HepG2 (cell line): ENCODE measurements around the gene SCN4B. TPM values are rescaled to one million over a fixed set of nuclear protein-coding genes. Genes with fewer than 3 reads are reported as not detected.

Source experiments
- CREBL2 ChIP-seq: sonication (generic); formaldehyde crosslinking; IDR thresholded peaks from 2 replicates; pipeline ENCODE4 v1.8.1; 2023; ENCODE audit warnings: missing genetic modification reagents, mild to moderate bottlenecking, borderline replicate concordance
- MED1 ChIP-seq: sonication (generic); formaldehyde crosslinking; IDR thresholded peaks from 2 replicates; pipeline ENCODE4 v1.4.0; 2020; ENCODE audit warnings: missing genetic modification reagents
- MYPOP ChIP-seq: sonication (generic); formaldehyde crosslinking; IDR thresholded peaks from 2 replicates; pipeline ENCODE4 v1.8.1; 2023; ENCODE audit warnings: mild to moderate bottlenecking, moderate library complexity, missing genetic modification reagents
- NFIB ChIP-seq: sonication (generic); formaldehyde crosslinking; IDR thresholded peaks from 2 replicates; pipeline ENCODE4 v1.9.0; 2021; ENCODE audit warnings: missing genetic modification reagents, mild to moderate bottlenecking, borderline replicate concordance
- PCBP1 ChIP-seq: fragments of 200-400 bp; formaldehyde crosslinking; IDR thresholded peaks from 2 replicates; pipeline ENCODE4 v1.6.1; 2017; ENCODE audit warnings: mild to moderate bottlenecking, low read depth, low read length, borderline replicate concordance
- TFAP4 ChIP-seq: sonication (generic); IDR thresholded peaks from 2 replicates; pipeline ENCODE4 v1.6.1; 2016; ENCODE audit warnings: low read depth, borderline replicate concordance
- TFDP1 ChIP-seq: IDR thresholded peaks from 2 replicates; pipeline ENCODE4 v1.6.1; 2016; ENCODE audit warnings: missing compliant biosample characterization, missing genetic modification reagents, borderline replicate concordance
- USF2 ChIP-seq, 2 experiments: sonication (generic) in 1 of 2; formaldehyde crosslinking in 1 of 2; IDR thresholded peaks; 2 replicates each; pipeline versions ENCODE4 v1.5.1 to v1.6.1; 2011 to 2020; ENCODE audit warnings: borderline replicate concordance in 1 of 2, low read depth in 1 of 2, low read length in 1 of 2, mild to moderate bottlenecking in 1 of 2, missing genetic modification reagents in 1 of 2, moderate library complexity in 1 of 2
- ZNF142 ChIP-seq: sonication (generic); formaldehyde crosslinking; IDR thresholded peaks from 2 replicates; pipeline ENCODE4 v1.4.0; 2020; ENCODE audit warnings: missing genetic modification reagents
- ZNF614 ChIP-seq: IDR thresholded peaks from 2 replicates; pipeline ENCODE4 v1.6.1; 2018; ENCODE audit warnings: missing biosample characterization, missing genetic modification reagents, inconsistent platforms, borderline replicate concordance
- ZNF800 ChIP-seq: sonication (generic); formaldehyde crosslinking; IDR thresholded peaks from 2 replicates; pipeline ENCODE4 v1.4.0; 2020; ENCODE audit warnings: missing genetic modification reagents
- ZNF850 ChIP-seq: sonication (generic); formaldehyde crosslinking; conservative IDR thresholded peaks from 2 replicates; pipeline ENCODE4 v1.9.0; 2021; ENCODE audit warnings: mild to moderate bottlenecking, missing genetic modification reagents
- polyA plus RNA-seq, 8 experiments: library from polyadenylated mRNA; depleted of rRNA in 3 of 8; stranded (reverse) in 7 of 8; unstranded in 1 of 8; fragments of >200 nt; fragmentation: Illumina TruSeq in 4 of 8; extraction: Trizol in 4 of 8; gene quantifications; 2 replicates each; pipeline versions ENCODE4 v1.2.1 to v1.2.3, GENCODE V29; 2011 to 2016; ENCODE audit warnings: low read depth in 4 of 8, missing spikeins in 1 of 8, mixed read lengths in 1 of 8; ENCODE audit not compliant: insufficient read depth in 1 of 8
- total RNA-seq, 5 experiments: library from RNA; depleted of rRNA; stranded (reverse); fragments of >200 nt; fragmentation: Illumina TruSeq; extraction: Trizol; gene quantifications; 2 replicates each; pipeline ENCODE4 v1.2.3, GENCODE V29; 2016; ENCODE audit warnings: low read depth in 1 of 5

Gene SCN4B
- total and polyA plus RNA-seq, 2 of the 13 experiments (the other 11 are each of a cell fraction or from before 2014, with no cell fraction given), result 0.04 to 0.29 TPM

- TF ChIP-seq USF2 (IDR thresholded peaks at IDR 0.05; ENCODE audit: low read depth, low read length) (no peak), USF2 (CRISPR knock-in tag; IDR thresholded peaks at IDR 0.05; ENCODE audit: borderline replicate concordance) (no peak), NFIB (no peak), ZNF142 (CRISPR knock-in tag) (peak; percentile 92; the same call in 1 of the 2 replicates), ZNF850 (CRISPR knock-in tag) (no peak), TFAP4 (peak; percentile 13; the same call in 1 of the 2 replicates), TFDP1 (CRISPR knock-in tag) (no peak; the same call in 1 of the 2 replicates), MYPOP (CRISPR knock-in tag) (no peak), ZNF800 (CRISPR knock-in tag) (no peak), MED1 (CRISPR knock-in tag) (0 out of 2 replicates have a peak, but pooled peaks have one; percentile 18), PCBP1 (no peak), ZNF614 (CRISPR knock-in tag) (peak; percentile 50; the same call in 1 of the 2 replicates), CREBL2 (CRISPR knock-in tag) (no peak)
Measured at GRCh38 chr11:118175031-118175992, 22.7 kb upstream of the SCN4B start (continued).
